Stimulated activated naive B cell treated with anti-CD40 and anti-IgM and Interleukin-4, amounts not matched to agents 10 μg/mL and 1 μg/mL and 100 μg/mL, for 72 hours (primary cell): ENCODE measurements around the gene BCAT1.
A peak's percentile ranks its signal among the peaks of the same experiment; 100 is the strongest.
"Not testable (repeated sequence)": the region's sequence is repeated elsewhere in the genome, so short reads cannot be mapped to it uniquely, and the experiment has no call there.

Experiments used
- ATAC-seq, 2 donors: fragments of 150-1000 bp; cut with Tn5 transposase; replicated peaks; 2 replicates each; pipeline ENCODE4 v1.10.0; 2021; ENCODE audit warnings: moderate library complexity in 1 of 2
- DNase-seq: peaks from one replicate; pipeline ENCODE4 v3.0.0; 2021
- H3K27ac Mint-ChIP-seq: one replicate; pipeline ENCODE4 v1.8.0; 2022; ENCODE audit warnings: mild to moderate bottlenecking, mixed read lengths
- H3K27me3 Mint-ChIP-seq, 2 donors: one replicate each; pipeline ENCODE4 v1.8.0; 2022; ENCODE audit warnings: mixed read lengths in 2 of 2
- H3K36me3 Mint-ChIP-seq, 2 donors: one replicate each; pipeline ENCODE4 v1.8.0; 2022; ENCODE audit warnings: mixed read lengths in 2 of 2, mild to moderate bottlenecking in 1 of 2
- H3K4me1 Mint-ChIP-seq, 2 donors: one replicate each; pipeline ENCODE4 v1.8.0; 2022; ENCODE audit warnings: mixed read lengths in 2 of 2, mild to moderate bottlenecking in 1 of 2
- H3K4me3 Mint-ChIP-seq, 2 donors: one replicate each; pipeline ENCODE4 v1.8.0; 2022; ENCODE audit warnings: mild to moderate bottlenecking in 2 of 2, mixed read lengths in 2 of 2, moderate library complexity in 1 of 2
- H3K9me3 Mint-ChIP-seq, 2 donors: one replicate each; pipeline ENCODE4 v1.8.0; 2022; ENCODE audit warnings: mixed read lengths in 2 of 2, mild to moderate bottlenecking in 1 of 2

Gene BCAT1

GRCh38 chr12:24839268-24839791 lies 109.6 kb downstream of the BCAT1 start:
- H3K4me1 Mint-ChIP-seq: peaks cover 16 to 22% of the 10 kb centered on the region in 2 donors
- peak; percentile 70 for DNase-seq
- ATAC-seq: peak; percentile 92 to 94
- peak overlapping the region; percentile 2 to 40 for H3K4me3 Mint-ChIP-seq
- no peaks in the 10 kb centered on the region for H3K27me3 Mint-ChIP-seq
- H3K9me3 Mint-ChIP-seq: no peaks in the 10 kb centered on the region
- H3K36me3 Mint-ChIP-seq: peaks cover 2 to 24% of the 10 kb centered on the region in 2 donors
- H3K27ac Mint-ChIP-seq: peak overlapping the region; percentile 85

GRCh38 chr12:24838531-24838950 lies 110.4 kb downstream of the BCAT1 start:
- peaks cover 2 to 24% of the 10 kb centered on the region in 2 donors for H3K36me3 Mint-ChIP-seq
- no peaks in the 10 kb centered on the region for H3K27me3 Mint-ChIP-seq
- H3K4me1 Mint-ChIP-seq: peaks cover 16 to 22% of the 10 kb centered on the region in 2 donors
- DNase-seq (no peak), ATAC-seq (peak in 1 of 2 donors; percentile 15)
- H3K27ac Mint-ChIP-seq: peak overlapping the region; percentile 42
- H3K9me3 Mint-ChIP-seq: no peaks in the 10 kb centered on the region
- no peak overlapping the region for H3K4me3 Mint-ChIP-seq

DNA sequence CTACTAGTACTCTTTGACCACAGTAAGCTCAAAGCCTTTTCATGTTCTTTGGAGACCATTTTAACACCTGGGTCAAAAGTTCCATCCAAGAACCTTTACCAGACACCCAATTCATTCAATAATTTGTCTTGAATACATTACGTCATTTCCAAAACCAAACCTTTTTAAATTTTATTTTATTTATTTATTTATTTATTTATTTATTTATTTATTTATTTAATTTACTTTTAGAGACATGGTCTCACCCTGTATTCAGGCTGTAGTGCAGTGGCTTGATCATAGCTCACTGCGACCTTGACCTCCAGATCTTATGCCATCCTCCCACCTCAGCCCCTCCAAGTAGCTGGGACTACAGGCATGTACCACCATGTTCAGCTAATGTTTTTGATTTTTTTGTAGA lies 113.5 kb downstream of the BCAT1 start:
- ATAC-seq (no peak), DNase-seq (no peak)
- H3K36me3 Mint-ChIP-seq: peaks cover 4 to 27% of the 10 kb centered on the region in 2 donors
- no peaks in the 10 kb centered on the region for H3K27me3 Mint-ChIP-seq
- H3K4me3 Mint-ChIP-seq: no peak overlapping the region
- H3K4me1 Mint-ChIP-seq: peaks cover 16 to 22% of the 10 kb centered on the region in 2 donors
- no peak overlapping the region for H3K27ac Mint-ChIP-seq
- no peaks in the 10 kb centered on the region for H3K9me3 Mint-ChIP-seq

GRCh38 chr12:24833513-24833912 lies 115.4 kb downstream of the BCAT1 start:
- Mint-ChIP-seq H3K36me3 (peaks cover 4 to 23% of the 10 kb centered on the region in 2 donors), H3K4me1 (peaks cover 6 to 7% of the 10 kb centered on the region in 2 donors), H3K4me3 (no peak overlapping the region), H3K9me3 (no peaks in the 10 kb centered on the region), H3K27me3 (no peaks in the 10 kb centered on the region), H3K27ac (no peak overlapping the region)
- DNase-seq (no peak), ATAC-seq (no peak)

- H3K4me3 Mint-ChIP-seq: peak overlapping the region in 1 of 2 donors; percentile 44
- no peak for DNase-seq
- ATAC-seq: peak in 1 of 2 donors; percentile 43
- peaks cover 10 to 30% of the 10 kb centered on the region in 2 donors for H3K36me3 Mint-ChIP-seq
- no peaks in the 10 kb centered on the region for H3K27me3 Mint-ChIP-seq
- peak overlapping the region; percentile 4 for H3K27ac Mint-ChIP-seq
- peaks cover 5 to 8% of the 10 kb centered on the region in 2 donors for H3K9me3 Mint-ChIP-seq
- peaks cover 20 to 29% of the 10 kb centered on the region in 2 donors for H3K4me1 Mint-ChIP-seq
Observed at GRCh38 chr12:24823808-24824515, 124.9 kb downstream of the BCAT1 start.

GRCh38 chr12:24822121-24822899 lies 126.6 kb downstream of the BCAT1 start:
- Mint-ChIP-seq H3K27ac (peak overlapping the region; percentile 48), H3K4me3 (peak overlapping the region in 1 of 2 donors; percentile 67), H3K4me1 (peaks cover 20 to 29% of the 10 kb centered on the region in 2 donors), H3K27me3 (no peaks in the 10 kb centered on the region), H3K9me3 (peaks cover 5 to 8% of the 10 kb centered on the region in 2 donors), H3K36me3 (peaks cover 10 to 25% of the 10 kb centered on the region in 2 donors)
- DNase-seq (no peak), ATAC-seq (peak; percentile 90 to 95)

GRCh38 chr12:24821691-24822090 lies 127.2 kb downstream of the BCAT1 start:
- peak overlapping the region; percentile 48 for H3K27ac Mint-ChIP-seq
- peaks cover 10 to 25% of the 10 kb centered on the region in 2 donors for H3K36me3 Mint-ChIP-seq
- H3K27me3 Mint-ChIP-seq: no peaks in the 10 kb centered on the region
- DNase-seq: no peak
- H3K4me1 Mint-ChIP-seq: peaks cover 20 to 29% of the 10 kb centered on the region in 2 donors
- H3K4me3 Mint-ChIP-seq: peak overlapping the region in 1 of 2 donors; percentile 67
- peak; percentile 47 to 64 for ATAC-seq
- H3K9me3 Mint-ChIP-seq: peaks cover 5 to 8% of the 10 kb centered on the region in 2 donors

GRCh38 chr12:24820872-24821271 lies 128.0 kb downstream of the BCAT1 start:
- H3K27me3 Mint-ChIP-seq: no peaks in the 10 kb centered on the region
- ATAC-seq (no peak), DNase-seq (no peak)
- H3K27ac Mint-ChIP-seq: no peak overlapping the region
- peaks cover 12 to 25% of the 10 kb centered on the region in 2 donors for H3K36me3 Mint-ChIP-seq
- H3K4me3 Mint-ChIP-seq: no peak overlapping the region
- H3K9me3 Mint-ChIP-seq: peaks cover 5 to 8% of the 10 kb centered on the region in 2 donors
- peaks cover 20 to 29% of the 10 kb centered on the region in 2 donors for H3K4me1 Mint-ChIP-seq

GRCh38 chr12:24818351-24818750 lies 130.6 kb downstream of the BCAT1 start:
- Mint-ChIP-seq H3K4me1 (peaks cover 20 to 36% of the 10 kb centered on the region in 2 donors), H3K36me3 (peaks cover 6 to 12% of the 10 kb centered on the region in 2 donors), H3K27ac (no peak overlapping the region), H3K9me3 (no peaks in the 10 kb centered on the region), H3K27me3 (no peaks in the 10 kb centered on the region), H3K4me3 (no peak overlapping the region)
- no peak for ATAC-seq
- no peak for DNase-seq

DNA sequence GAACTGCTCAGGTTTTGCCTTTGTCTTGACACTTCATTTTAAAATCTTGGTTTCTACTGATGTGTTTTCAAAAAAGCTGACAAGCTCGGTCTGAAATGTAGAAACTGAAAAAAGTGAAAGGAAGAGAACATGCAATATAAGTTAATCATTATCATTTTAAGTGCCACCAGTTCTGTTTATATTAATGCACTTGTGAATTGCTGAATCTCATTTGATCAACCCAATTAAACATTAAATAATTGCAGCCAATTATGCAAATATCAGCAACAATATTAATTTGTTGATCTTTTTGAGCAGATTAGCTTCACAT lies 133.8 kb downstream of the BCAT1 start:
- ATAC-seq (no peak), DNase-seq (no peak)
- Mint-ChIP-seq H3K4me3 (peak overlapping the region in 1 of 2 donors; percentile 62), H3K36me3 (peaks cover 0 to 3% of the 10 kb centered on the region in 2 donors), H3K9me3 (no peaks in the 10 kb centered on the region), H3K27ac (peak overlapping the region; percentile 37), H3K4me1 (peaks cover 7 to 18% of the 10 kb centered on the region in 2 donors), H3K27me3 (no peaks in the 10 kb centered on the region)

- peak; percentile 95 to 98 for ATAC-seq
- no peak for DNase-seq
- Mint-ChIP-seq H3K36me3 (peaks cover 0 to 3% of the 10 kb centered on the region in 2 donors), H3K9me3 (no peaks in the 10 kb centered on the region), H3K27me3 (no peaks in the 10 kb centered on the region), H3K27ac (peak overlapping the region; percentile 42), H3K4me3 (peak overlapping the region; percentile 39 to 62), H3K4me1 (peaks cover 7 to 18% of the 10 kb centered on the region in 2 donors)
Observed at GRCh38 chr12:24814379-24815113, 134.4 kb downstream of the BCAT1 start.

DNA sequence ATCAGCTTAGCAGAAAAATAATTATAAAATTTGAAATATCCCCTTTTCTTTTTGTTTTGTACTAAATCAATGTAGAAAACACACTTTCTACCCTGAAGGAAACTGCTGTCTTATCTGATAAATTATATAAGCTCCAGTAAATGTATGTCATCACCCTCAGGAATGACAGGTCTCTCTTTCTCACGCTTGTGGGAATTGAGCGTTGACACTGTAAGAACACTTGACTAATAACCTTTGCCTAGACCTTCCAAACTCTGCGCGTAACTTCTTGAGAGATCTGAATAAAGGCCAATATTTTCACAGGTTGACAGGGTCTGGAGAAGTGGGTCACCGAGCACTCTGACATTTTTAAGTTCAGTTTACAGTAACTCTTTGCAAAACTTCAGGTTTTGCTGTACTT lies 138.5 kb downstream of the BCAT1 start:
- DNase-seq: no peak
- Mint-ChIP-seq H3K27ac (no peak overlapping the region), H3K4me1 (peaks cover 7 to 18% of the 10 kb centered on the region in 2 donors), H3K4me3 (no peak overlapping the region), H3K27me3 (no peaks in the 10 kb centered on the region), H3K36me3 (peaks cover 0 to 4% of the 10 kb centered on the region in 2 donors), H3K9me3 (peaks cover 0 to 4% of the 10 kb centered on the region in 2 donors)
- no peak for ATAC-seq

GRCh38 chr12:24809306-24809705 lies 139.6 kb downstream of the BCAT1 start:
- not testable (repeated sequence) for ATAC-seq, DNase-seq, H3K27me3 Mint-ChIP-seq, H3K4me3 Mint-ChIP-seq, H3K27ac Mint-ChIP-seq, H3K4me1 Mint-ChIP-seq, H3K36me3 Mint-ChIP-seq, H3K9me3 Mint-ChIP-seq

DNA sequence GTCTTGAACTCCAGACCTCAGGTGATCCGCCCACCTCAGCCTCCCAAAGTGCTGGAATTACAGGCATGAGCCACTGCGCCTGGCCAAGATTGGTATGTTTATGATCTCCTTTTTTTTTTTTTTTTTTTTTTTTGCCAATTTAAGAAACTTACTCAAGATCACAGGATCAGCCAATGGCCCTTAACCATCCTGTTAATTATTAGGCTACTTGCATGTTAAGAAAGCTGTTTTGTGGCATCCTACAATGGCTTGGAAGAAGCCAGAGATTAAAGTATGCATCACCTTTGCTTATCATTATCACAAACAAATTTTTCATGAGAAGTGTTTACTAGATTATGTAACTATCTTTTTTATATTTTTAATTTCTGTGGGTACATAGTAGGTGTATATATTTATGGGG lies 140.2 kb downstream of the BCAT1 start:
- H3K27ac Mint-ChIP-seq: no peak overlapping the region
- no peak for DNase-seq
- no peak overlapping the region for H3K4me3 Mint-ChIP-seq

More for the DNA sequence above, 140.2 kb downstream of the BCAT1 start:
- ATAC-seq: no peak
- Mint-ChIP-seq H3K36me3 (peaks cover 2 to 7% of the 10 kb centered on the region in 2 donors), H3K27me3 (no peaks in the 10 kb centered on the region), H3K4me1 (peaks cover 3% of the 10 kb centered on the region in 2 donors), H3K9me3 (peaks cover 6 to 8% of the 10 kb centered on the region in 2 donors)
